ENCODE data around the gene GAP43. TPM values are rescaled to one million over a fixed set of nuclear protein-coding genes. Genes with fewer than 3 reads are reported as not detected.

GAP43 gene
- total and polyA plus RNA-seq, 2 donors, result 0.42 to 0.68 TPM

DNA sequence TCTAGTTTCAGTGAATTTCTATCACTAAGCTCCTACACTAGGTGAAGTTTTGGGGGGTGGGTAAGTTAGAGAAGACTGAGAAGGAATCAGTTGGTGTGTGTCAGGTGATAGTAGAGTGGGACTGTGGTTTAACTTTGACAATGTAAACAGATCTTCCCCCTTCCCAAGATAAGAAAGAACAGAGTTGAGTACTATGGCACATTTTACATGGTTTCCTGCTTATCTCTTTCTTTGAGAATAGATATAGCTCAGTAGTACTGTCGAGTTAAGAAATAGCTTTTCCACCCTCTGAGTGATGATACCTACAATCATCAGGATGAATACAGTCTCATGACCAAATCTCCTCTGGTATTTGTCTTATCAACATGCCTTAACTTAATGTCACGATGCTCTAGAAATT lies 42.8 kb downstream of the GAP43 start:
- DNase-seq (ENCODE audit: low read depth in 6 of 9, low spot score in 9 of 9), result no peak
- H3K27me3 ChIP-seq (ENCODE audit: control insufficient read depth in 2 of 2, insufficient read depth in 1 of 2, low read length in 1 of 2), result no peaks in the 10 kb centered on the region
- no peaks in the 10 kb centered on the region for H3K36me3 ChIP-seq (ENCODE audit: control insufficient read depth in 2 of 2, insufficient read depth in 2 of 2, low read length in 1 of 2)
- H3K27ac ChIP-seq (ENCODE audit: low read depth in 1 of 2, low read length in 1 of 2), result no peak overlapping the region
- 90% methylated on average over 2 of the region's 2 CpGs for WGBS
- no peak overlapping the region for H3K4me3 ChIP-seq (ENCODE audit: low read length in 2 of 2)
- H3K9me3 ChIP-seq (ENCODE audit: control insufficient read depth in 2 of 2, insufficient read depth in 1 of 2, low read length in 1 of 2), result no peaks in the 10 kb centered on the region
- peaks cover 0 to 2% of the 10 kb centered on the region in 2 donors for H3K4me1 ChIP-seq (ENCODE audit: control insufficient read depth in 2 of 2, insufficient read depth in 2 of 2, low read length in 2 of 2)

DNA sequence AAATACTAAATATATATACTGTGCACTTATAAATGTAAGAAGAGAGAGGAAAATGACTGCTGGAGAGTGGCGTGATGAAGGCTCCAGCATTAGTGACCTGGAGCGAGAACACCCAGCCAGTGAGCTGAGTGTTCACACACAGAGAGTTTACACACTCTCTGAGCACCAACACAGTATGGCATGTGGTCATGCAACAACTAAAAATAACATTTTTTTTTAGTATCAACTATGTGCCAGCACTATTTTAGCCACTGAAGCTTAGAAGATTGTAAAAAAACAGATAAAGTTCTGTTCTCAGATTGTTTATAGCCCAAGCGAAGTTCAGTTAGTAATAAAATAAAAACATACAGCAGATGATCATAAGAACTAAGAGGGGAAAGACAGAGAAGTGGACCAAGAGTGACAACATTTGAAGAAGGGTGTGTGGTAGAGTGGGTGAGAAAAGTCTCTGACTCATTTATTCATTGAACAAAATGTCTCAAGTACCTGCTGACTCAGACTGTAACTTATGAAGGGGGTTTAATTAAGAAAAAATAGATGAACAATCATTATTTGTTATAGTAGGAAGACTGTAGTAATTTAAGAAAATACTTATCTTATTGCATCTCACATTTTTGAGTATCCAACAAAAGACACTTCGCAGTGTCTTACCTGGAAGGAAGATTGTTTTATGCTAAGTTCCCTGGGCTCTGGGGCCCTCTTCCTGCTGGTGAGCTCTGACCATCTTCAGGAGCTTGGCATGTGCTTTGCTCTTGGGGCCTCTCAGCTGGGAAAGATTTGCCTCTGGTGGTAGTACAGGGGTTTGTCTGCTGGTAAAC lies 43.8 kb downstream of the GAP43 start:
- Histone ChIP-seq H3K27ac (ENCODE audit: low read depth in 1 of 2, low read length in 1 of 2) (no peak overlapping the region), H3K27me3 (ENCODE audit: control insufficient read depth in 2 of 2, insufficient read depth in 1 of 2, low read length in 1 of 2) (no peaks in the 10 kb centered on the region), H3K4me1 (ENCODE audit: control insufficient read depth in 2 of 2, insufficient read depth in 2 of 2, low read length in 2 of 2) (no peaks in the 10 kb centered on the region), H3K4me3 (ENCODE audit: low read length in 2 of 2) (no peak overlapping the region), H3K9me3 (ENCODE audit: control insufficient read depth in 2 of 2, insufficient read depth in 1 of 2, low read length in 1 of 2) (no peaks in the 10 kb centered on the region), H3K36me3 (ENCODE audit: control insufficient read depth in 2 of 2, insufficient read depth in 2 of 2, low read length in 1 of 2) (no peaks in the 10 kb centered on the region)
- WGBS, result 93% methylated on average over 4 of the region's 4 CpGs
- DNase-seq (ENCODE audit: low read depth in 6 of 9, low spot score in 9 of 9), result no peak

DNA sequence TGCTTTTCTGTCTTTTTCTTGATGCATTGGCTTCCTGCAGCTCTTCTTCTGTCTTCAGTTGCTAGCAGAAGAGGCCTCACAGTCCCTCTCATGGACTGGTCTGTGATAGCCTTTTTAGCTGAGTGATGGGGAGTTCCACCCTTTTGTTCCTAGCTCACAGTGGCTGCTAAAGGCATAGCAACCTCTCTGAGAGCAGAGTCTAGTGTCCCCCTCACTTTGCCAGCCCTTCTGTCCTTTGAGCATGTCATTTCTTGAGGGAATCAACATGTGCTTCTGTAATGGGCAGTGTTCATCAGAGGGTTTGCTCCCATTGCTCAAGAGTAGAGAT lies 44.4 kb downstream of the GAP43 start:
- Histone ChIP-seq H3K36me3 (ENCODE audit: control insufficient read depth in 2 of 2, insufficient read depth in 2 of 2, low read length in 1 of 2) (no peaks in the 10 kb centered on the region), H3K4me3 (ENCODE audit: low read length in 2 of 2) (no peak overlapping the region), H3K27ac (ENCODE audit: low read depth in 1 of 2, low read length in 1 of 2) (no peak overlapping the region)

DNA sequence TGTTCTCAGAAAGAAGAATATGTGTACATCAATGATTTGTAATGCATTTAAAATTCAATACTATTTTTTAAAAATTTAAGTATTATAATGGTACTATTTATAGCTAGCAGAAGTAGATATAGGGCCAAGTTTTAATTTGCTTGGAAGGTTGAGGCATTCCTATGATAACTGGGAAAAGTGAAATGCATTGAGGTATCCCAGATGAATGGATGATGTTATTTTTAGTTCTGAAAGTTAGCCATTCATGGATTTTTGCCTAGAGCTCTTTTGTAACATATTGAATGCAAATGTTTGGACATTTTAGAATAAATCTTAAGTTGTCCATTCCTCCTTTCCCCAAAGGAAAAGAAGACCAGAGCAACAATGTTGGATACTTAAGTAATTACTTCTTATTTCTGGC lies 47.6 kb downstream of the GAP43 start:
- H3K4me1 ChIP-seq (ENCODE audit: control insufficient read depth in 2 of 2, insufficient read depth in 2 of 2, low read length in 2 of 2), result no peaks in the 10 kb centered on the region
- H3K4me3 ChIP-seq (ENCODE audit: low read length in 2 of 2), result no peak overlapping the region
- no peaks in the 10 kb centered on the region for H3K36me3 ChIP-seq (ENCODE audit: control insufficient read depth in 2 of 2, insufficient read depth in 2 of 2, low read length in 1 of 2)
- DNase-seq (ENCODE audit: low read depth in 6 of 9, low spot score in 9 of 9), result no peak
- no peaks in the 10 kb centered on the region for H3K27me3 ChIP-seq (ENCODE audit: control insufficient read depth in 2 of 2, insufficient read depth in 1 of 2, low read length in 1 of 2)
- H3K9me3 ChIP-seq (ENCODE audit: control insufficient read depth in 2 of 2, insufficient read depth in 1 of 2, low read length in 1 of 2), result no peaks in the 10 kb centered on the region
- no peak overlapping the region for H3K27ac ChIP-seq (ENCODE audit: low read depth in 1 of 2, low read length in 1 of 2)

More for the DNA sequence above, 44.4 kb downstream of the GAP43 start:
- DNase-seq (ENCODE audit: low read depth in 6 of 9, low spot score in 9 of 9), result no peak
- no peaks in the 10 kb centered on the region for H3K4me1 ChIP-seq (ENCODE audit: control insufficient read depth in 2 of 2, insufficient read depth in 2 of 2, low read length in 2 of 2)
- no peaks in the 10 kb centered on the region for H3K27me3 ChIP-seq (ENCODE audit: control insufficient read depth in 2 of 2, insufficient read depth in 1 of 2, low read length in 1 of 2)
- no peaks in the 10 kb centered on the region for H3K9me3 ChIP-seq (ENCODE audit: control insufficient read depth in 2 of 2, insufficient read depth in 1 of 2, low read length in 1 of 2)

DNA sequence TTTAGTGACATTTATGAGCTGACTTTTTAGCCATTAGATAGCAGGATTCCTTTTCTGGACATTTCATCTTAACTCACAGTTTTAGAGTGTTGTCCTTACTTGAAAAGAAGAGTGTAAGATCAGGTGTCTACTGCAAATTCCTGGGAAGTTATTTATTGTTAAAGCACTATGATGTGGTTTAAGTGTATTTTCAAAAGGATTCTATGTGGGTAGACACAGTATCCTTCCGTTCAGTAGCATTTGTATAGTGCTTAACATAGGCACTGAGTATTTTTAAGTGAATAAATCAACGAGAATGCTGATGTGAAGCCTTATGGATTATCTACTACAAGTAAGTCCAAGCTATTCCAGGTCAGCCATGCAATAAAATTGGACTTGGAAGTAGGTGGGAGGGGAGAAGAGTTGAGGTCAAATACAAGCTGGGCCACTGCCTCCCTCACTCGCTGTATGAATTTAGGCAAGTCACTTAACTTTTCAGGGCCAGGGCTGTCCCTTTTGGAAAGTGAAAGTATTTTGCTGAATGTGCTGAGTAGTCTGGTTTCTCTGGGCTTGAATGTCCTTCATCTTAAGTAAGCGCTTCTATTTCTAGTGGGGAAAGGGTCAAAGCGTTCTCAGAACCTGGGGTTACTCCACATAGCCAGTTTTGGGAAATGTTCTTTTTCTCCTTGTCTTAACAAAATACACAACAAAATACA lies 48.6 kb downstream of the GAP43 start:
- WGBS, result 90% methylated on average over 5 of the region's 5 CpGs
- Histone ChIP-seq H3K36me3 (ENCODE audit: control insufficient read depth in 2 of 2, insufficient read depth in 2 of 2, low read length in 1 of 2) (no peaks in the 10 kb centered on the region), H3K27me3 (ENCODE audit: control insufficient read depth in 2 of 2, insufficient read depth in 1 of 2, low read length in 1 of 2) (no peaks in the 10 kb centered on the region), H3K27ac (ENCODE audit: low read depth in 1 of 2, low read length in 1 of 2) (no peak overlapping the region), H3K4me3 (ENCODE audit: low read length in 2 of 2) (no peak overlapping the region), H3K9me3 (ENCODE audit: control insufficient read depth in 2 of 2, insufficient read depth in 1 of 2, low read length in 1 of 2) (no peaks in the 10 kb centered on the region), H3K4me1 (ENCODE audit: control insufficient read depth in 2 of 2, insufficient read depth in 2 of 2, low read length in 2 of 2) (no peaks in the 10 kb centered on the region)
- DNase-seq (ENCODE audit: low read depth in 6 of 9, low spot score in 9 of 9), result no peak

DNA sequence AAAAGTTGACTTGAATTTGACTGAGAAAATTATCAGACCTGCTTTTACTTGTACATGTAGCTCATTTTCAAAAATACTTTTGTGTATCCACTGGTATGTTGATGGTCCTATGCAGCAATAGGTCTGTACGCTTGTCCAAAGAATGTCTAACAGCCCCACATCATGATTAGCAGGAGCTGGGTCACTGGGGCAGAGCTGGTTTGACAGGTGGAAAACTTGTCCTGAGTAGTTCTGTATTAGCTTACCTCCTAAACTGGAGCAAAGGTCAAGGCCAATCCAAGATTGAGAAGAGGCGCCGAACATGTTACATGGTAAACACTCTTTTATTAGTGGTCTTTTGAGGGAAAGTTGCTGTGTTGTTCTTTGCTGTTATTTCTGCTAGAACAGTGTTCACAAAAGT lies 50.6 kb downstream of the GAP43 start:
- Histone ChIP-seq H3K9me3 (ENCODE audit: control insufficient read depth in 2 of 2, insufficient read depth in 1 of 2, low read length in 1 of 2) (no peaks in the 10 kb centered on the region), H3K4me3 (ENCODE audit: low read length in 2 of 2) (no peak overlapping the region), H3K27ac (ENCODE audit: low read depth in 1 of 2, low read length in 1 of 2) (no peak overlapping the region), H3K36me3 (ENCODE audit: control insufficient read depth in 2 of 2, insufficient read depth in 2 of 2, low read length in 1 of 2) (no peaks in the 10 kb centered on the region), H3K4me1 (ENCODE audit: control insufficient read depth in 2 of 2, insufficient read depth in 2 of 2, low read length in 2 of 2) (no peaks in the 10 kb centered on the region), H3K27me3 (ENCODE audit: control insufficient read depth in 2 of 2, insufficient read depth in 1 of 2, low read length in 1 of 2) (no peaks in the 10 kb centered on the region)
- 98% methylated on average over 3 of the region's 3 CpGs for WGBS
- DNase-seq (ENCODE audit: low read depth in 6 of 9, low spot score in 9 of 9), result no peak

DNA sequence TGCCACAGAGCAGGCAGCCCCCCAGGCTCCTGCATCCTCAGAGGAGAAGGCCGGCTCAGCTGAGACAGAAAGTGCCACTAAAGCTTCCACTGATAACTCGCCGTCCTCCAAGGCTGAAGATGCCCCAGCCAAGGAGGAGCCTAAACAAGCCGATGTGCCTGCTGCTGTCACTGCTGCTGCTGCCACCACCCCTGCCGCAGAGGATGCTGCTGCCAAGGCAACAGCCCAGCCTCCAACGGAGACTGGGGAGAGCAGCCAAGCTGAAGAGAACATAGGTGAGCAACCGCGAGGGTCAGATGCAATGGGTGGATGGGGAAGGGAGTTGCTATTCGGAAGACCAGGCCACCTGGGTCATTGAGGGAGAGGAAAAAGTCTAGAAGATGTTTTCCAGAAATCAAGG lies 53.0 kb downstream of the GAP43 start:
- Histone ChIP-seq H3K9me3 (ENCODE audit: control insufficient read depth in 2 of 2, insufficient read depth in 1 of 2, low read length in 1 of 2) (no peaks in the 10 kb centered on the region), H3K4me3 (ENCODE audit: low read length in 2 of 2) (no peak overlapping the region), H3K27me3 (ENCODE audit: control insufficient read depth in 2 of 2, insufficient read depth in 1 of 2, low read length in 1 of 2) (no peaks in the 10 kb centered on the region), H3K36me3 (ENCODE audit: control insufficient read depth in 2 of 2, insufficient read depth in 2 of 2, low read length in 1 of 2) (no peaks in the 10 kb centered on the region), H3K4me1 (ENCODE audit: control insufficient read depth in 2 of 2, insufficient read depth in 2 of 2, low read length in 2 of 2) (no peaks in the 10 kb centered on the region), H3K27ac (ENCODE audit: low read depth in 1 of 2, low read length in 1 of 2) (no peak overlapping the region)
- DNase-seq (ENCODE audit: low read depth in 6 of 9, low spot score in 9 of 9), result no peak
- WGBS, result 94% methylated on average over 9 of the region's 9 CpGs

DNA sequence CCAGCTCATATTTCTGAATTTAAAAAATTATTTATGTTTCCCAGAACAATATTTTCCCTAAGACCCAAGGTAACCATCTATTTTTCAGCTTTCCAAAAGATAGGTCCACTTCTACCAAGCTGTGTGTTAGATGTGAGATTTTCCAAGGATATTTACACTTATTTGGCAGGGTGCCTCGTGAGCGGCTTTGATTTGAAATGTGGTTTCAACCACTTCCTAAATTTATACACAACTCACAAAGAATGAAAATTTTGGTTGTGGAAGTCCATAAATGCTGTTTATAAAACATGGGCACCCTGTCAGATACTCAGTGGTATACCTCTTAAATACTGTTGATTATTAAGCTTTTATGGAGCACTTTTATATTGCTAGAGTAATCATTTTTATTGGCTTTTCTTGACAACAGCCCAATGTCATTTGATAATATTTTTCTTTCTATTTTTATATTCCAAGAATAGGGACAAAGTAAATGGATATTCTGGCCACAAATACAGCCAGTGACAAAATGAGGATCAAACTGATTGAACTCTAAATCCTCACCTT lies 57.6 kb downstream of the GAP43 start:
- 2% methylated on average over 2 of the region's 2 CpGs for WGBS
- H3K27me3 ChIP-seq (ENCODE audit: control insufficient read depth in 2 of 2, insufficient read depth in 1 of 2, low read length in 1 of 2), result no peaks in the 10 kb centered on the region
- DNase-seq (ENCODE audit: low read depth in 6 of 9, low spot score in 9 of 9), result no peak
- H3K27ac ChIP-seq (ENCODE audit: low read depth in 1 of 2, low read length in 1 of 2), result no peak overlapping the region
- H3K9me3 ChIP-seq (ENCODE audit: control insufficient read depth in 2 of 2, insufficient read depth in 1 of 2, low read length in 1 of 2), result no peaks in the 10 kb centered on the region
- H3K36me3 ChIP-seq (ENCODE audit: control insufficient read depth in 2 of 2, insufficient read depth in 2 of 2, low read length in 1 of 2), result no peaks in the 10 kb centered on the region
- no peak overlapping the region for H3K4me3 ChIP-seq (ENCODE audit: low read length in 2 of 2)
- H3K4me1 ChIP-seq (ENCODE audit: control insufficient read depth in 2 of 2, insufficient read depth in 2 of 2, low read length in 2 of 2), result no peaks in the 10 kb centered on the region

DNA sequence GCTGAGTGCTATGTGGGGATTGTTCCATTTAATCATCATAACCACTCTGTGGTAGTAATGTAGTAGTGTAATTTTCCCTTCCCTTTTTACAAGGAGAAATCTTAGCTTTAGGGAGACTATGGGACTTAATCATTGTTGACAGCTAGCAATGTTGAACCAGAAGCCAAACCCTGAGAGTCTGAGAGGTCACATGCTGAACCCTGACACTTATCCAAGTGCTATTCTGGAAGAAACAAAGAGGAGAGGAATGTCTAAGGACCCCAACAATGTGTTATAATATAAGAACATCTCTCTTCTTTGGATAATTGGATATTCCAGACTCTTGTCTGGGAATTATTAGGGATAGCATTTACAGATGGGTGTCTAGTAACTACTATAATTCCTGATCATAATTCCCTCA lies 58.4 kb downstream of the GAP43 start:
- no peak for DNase-seq (ENCODE audit: low read depth in 6 of 9, low spot score in 9 of 9)
- no peaks in the 10 kb centered on the region for H3K36me3 ChIP-seq (ENCODE audit: control insufficient read depth in 2 of 2, insufficient read depth in 2 of 2, low read length in 1 of 2)
- H3K27ac ChIP-seq (ENCODE audit: low read depth in 1 of 2, low read length in 1 of 2), result no peak overlapping the region
- H3K27me3 ChIP-seq (ENCODE audit: control insufficient read depth in 2 of 2, insufficient read depth in 1 of 2, low read length in 1 of 2), result no peaks in the 10 kb centered on the region
- no peaks in the 10 kb centered on the region for H3K9me3 ChIP-seq (ENCODE audit: control insufficient read depth in 2 of 2, insufficient read depth in 1 of 2, low read length in 1 of 2)
- no peaks in the 10 kb centered on the region for H3K4me1 ChIP-seq (ENCODE audit: control insufficient read depth in 2 of 2, insufficient read depth in 2 of 2, low read length in 2 of 2)
- H3K4me3 ChIP-seq (ENCODE audit: low read length in 2 of 2), result no peak overlapping the region
